Panc1 (cell line): ENCODE results near the gene RANBP1.
A peak's percentile ranks its signal among the peaks of the same experiment; 100 is the strongest.

ENCODE experiments used
- CTCF ChIP-seq: fragments of 450-650 bp; IDR thresholded peaks from 2 replicates; pipeline ENCODE4 v1.5.1; 2017; ENCODE audit warnings: mild to moderate bottlenecking
- POLR2AphosphoS5 ChIP-seq: IDR thresholded peaks from 2 replicates; pipeline ENCODE4 v1.6.1; 2012; ENCODE audit warnings: mild to moderate bottlenecking, low read depth, low read length, moderate library complexity
- REST ChIP-seq, 2 experiments: IDR thresholded peaks; 2 replicates each; pipeline ENCODE4 v1.6.1; 2011 to 2012; ENCODE audit warnings: low read depth in 2 of 2, control low read depth in 1 of 2, low read length in 1 of 2, mild to moderate bottlenecking in 1 of 2, moderate library complexity in 1 of 2; ENCODE audit not compliant: insufficient read depth in 1 of 2

- 0 out of 4 replicates have a peak, but pooled peaks of 1 of the 2 experiments have one; percentile 7 for TF ChIP-seq REST (IDR thresholded peaks at IDR 0.05; ENCODE audit: insufficient read depth in 1 of 2, low read depth in 2 of 2, low read length in 1 of 2)
- no peak for TF ChIP-seq CTCF
- TF ChIP-seq POLR2AphosphoS5, result peak; percentile 52; the same call in 1 of the 2 replicates
These were observed 1.2 kb downstream of the RANBP1 start, which contains the start of gene TRMT2A for GRCh38 chr22:20116951-20117632.
